Activated T-cell treated with anti-CD3 and anti-CD28 coated beads, Interleukin-2, amount 50 U/mL, for 1 hour (primary cell): ENCODE measurements around the gene OCIAD1.
"Not testable (repeated sequence)": the region's sequence is repeated elsewhere in the genome, so short reads cannot be mapped to it uniquely, and the experiment has no call there.

Experiments used
- DNase-seq: peaks from one replicate; pipeline ENCODE4 v3.0.0-alpha.2; 2020

Gene OCIAD1

GRCh38 chr4:48830706-48831531 lies at the start of gene OCIAD1:
Gene OCIAD1 (plus strand): TSS chr4:48831088. CDS start chr4:48832625, 1,537 bp downstream.
- peak; percentile 89 for DNase-seq

- no peak for DNase-seq
Measured at GRCh38 chr4:48781968-48782367, 48.9 kb upstream of the OCIAD1 start.

- DNase-seq, result no peak
Measured at GRCh38 chr4:48785302-48785701, 45.6 kb upstream of the OCIAD1 start.

- DNase-seq, result no peak
Measured at GRCh38 chr4:48786549-48786948, 44.3 kb upstream of the OCIAD1 start.

GRCh38 chr4:48787056-48787455 lies 43.8 kb upstream of the OCIAD1 start:
- no peak for DNase-seq

GRCh38 chr4:48790561-48790960 lies 40.3 kb upstream of the OCIAD1 start:
- DNase-seq, result no peak

- DNase-seq, result no peak
Measured at GRCh38 chr4:48791313-48791712, 39.6 kb upstream of the OCIAD1 start.

GRCh38 chr4:48792348-48793006 lies 38.4 kb upstream of the OCIAD1 start:
- DNase-seq, result no peak

GRCh38 chr4:48795108-48795507 lies 35.8 kb upstream of the OCIAD1 start:
- DNase-seq, result no peak

GRCh38 chr4:48796191-48796926 lies 34.5 kb upstream of the OCIAD1 start:
- DNase-seq, result no peak

- no peak for DNase-seq
Measured at GRCh38 chr4:48796927-48797679, 33.8 kb upstream of the OCIAD1 start.

GRCh38 chr4:48798117-48798516 lies 32.8 kb upstream of the OCIAD1 start:
- DNase-seq, result no peak

GRCh38 chr4:48799157-48799556 lies 31.7 kb upstream of the OCIAD1 start:
- no peak for DNase-seq

- DNase-seq, result not testable (repeated sequence)
Measured at GRCh38 chr4:48800155-48800554, 30.7 kb upstream of the OCIAD1 start.

GRCh38 chr4:48801016-48801715 lies 29.7 kb upstream of the OCIAD1 start:
- no peak for DNase-seq

- DNase-seq, result no peak
Measured at GRCh38 chr4:48804584-48805301, 26.1 kb upstream of the OCIAD1 start.

- DNase-seq, result no peak
Measured at GRCh38 chr4:48812866-48813265, 18.0 kb upstream of the OCIAD1 start.

GRCh38 chr4:48813964-48814363 lies 16.9 kb upstream of the OCIAD1 start:
- no peak for DNase-seq

- DNase-seq, result no peak
Measured at GRCh38 chr4:48815483-48815882, 15.4 kb upstream of the OCIAD1 start.

- DNase-seq, result not testable (repeated sequence)
Measured at GRCh38 chr4:48816297-48816696, 14.6 kb upstream of the OCIAD1 start.

- no peak for DNase-seq
Measured at GRCh38 chr4:48816971-48817370, 13.9 kb upstream of the OCIAD1 start.

GRCh38 chr4:48821431-48821830 lies 9.5 kb upstream of the OCIAD1 start:
- not testable (repeated sequence) for DNase-seq
